Fibroblast of the conjunctiva (primary cell): Measurements from ENCODE around the gene CCNDBP1.
A peak's percentile ranks its signal among the peaks of the same experiment; 100 is the strongest.
"Not testable (repeated sequence)": the region's sequence is repeated elsewhere in the genome, so short reads cannot be mapped to it uniquely, and the experiment has no call there.

ENCODE experiments used
- DNase-seq: peaks from one replicate; pipeline ENCODE4 v3.0.0-alpha.2; 2010; ENCODE audit warnings: low read depth

CCNDBP1 gene

DNA sequence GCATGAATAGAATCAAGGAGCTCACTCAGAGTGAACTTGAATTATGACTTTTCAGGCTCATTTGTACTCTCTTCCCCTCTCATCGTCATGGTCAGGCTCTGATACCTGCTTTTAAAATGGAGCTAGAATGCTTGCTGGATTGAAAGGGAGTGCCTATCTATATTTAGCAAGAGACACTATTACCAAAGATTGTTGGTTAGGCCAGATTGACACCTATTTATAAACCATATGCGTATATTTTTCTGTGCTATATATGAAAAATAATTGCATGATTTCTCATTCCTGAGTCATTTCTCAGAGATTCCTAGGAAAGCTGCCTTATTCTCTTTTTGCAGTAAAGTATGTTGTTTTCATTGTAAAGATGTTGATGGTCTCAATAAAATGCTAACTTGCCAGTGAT is 9.6 kb downstream of the CCNDBP1 start:
- no peak for DNase-seq

GRCh38 chr15:43196760-43197548 is 11.8 kb downstream of the CCNDBP1 start:
- no peak for DNase-seq

DNA sequence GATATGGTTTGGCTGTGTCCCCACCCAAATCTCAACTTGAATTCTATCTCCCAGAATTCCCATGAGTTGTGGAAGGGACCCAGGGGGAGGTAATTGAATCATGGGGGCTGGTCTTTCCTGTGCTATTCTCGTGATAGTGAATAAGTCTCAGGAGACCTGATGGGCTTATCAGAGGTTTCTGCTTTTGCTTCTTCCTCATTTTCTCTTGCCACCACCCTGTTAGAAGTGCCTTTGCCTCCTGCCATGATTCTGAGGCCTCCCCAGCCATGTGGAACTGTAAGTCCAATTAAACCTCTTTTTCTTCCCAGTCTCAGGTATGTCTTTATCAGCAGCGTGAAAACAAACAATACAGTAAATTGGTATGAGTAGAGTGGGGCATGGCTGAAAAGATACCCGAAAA is 12.6 kb downstream of the CCNDBP1 start:
- DNase-seq: not testable (repeated sequence)

DNA sequence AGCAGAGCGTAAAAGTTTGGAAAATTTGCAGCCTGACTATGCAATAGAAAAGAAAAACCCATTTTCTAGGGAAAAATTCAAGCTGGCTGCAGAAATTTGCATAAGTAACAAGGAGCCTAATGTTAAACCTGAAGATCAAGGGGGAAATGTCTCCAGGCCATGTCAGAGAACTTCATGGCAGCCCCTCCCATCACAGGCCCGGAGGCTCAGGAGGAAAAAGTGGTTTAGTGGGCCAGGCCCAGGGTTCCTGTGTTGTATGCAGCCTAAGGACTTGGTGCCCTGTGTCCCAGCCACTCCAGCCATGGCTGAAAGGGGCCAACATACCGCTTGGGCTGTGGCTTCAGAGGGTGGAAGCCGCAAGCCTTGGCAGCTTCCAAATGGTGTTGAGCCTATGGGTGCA is 13.4 kb downstream of the CCNDBP1 start:
- not testable (repeated sequence) for DNase-seq

GRCh38 chr15:43198992-43199391 is 13.8 kb downstream of the CCNDBP1 start:
- no peak for DNase-seq

GRCh38 chr15:43199945-43200488 is 14.8 kb downstream of the CCNDBP1 start:
- no peak for DNase-seq

DNA sequence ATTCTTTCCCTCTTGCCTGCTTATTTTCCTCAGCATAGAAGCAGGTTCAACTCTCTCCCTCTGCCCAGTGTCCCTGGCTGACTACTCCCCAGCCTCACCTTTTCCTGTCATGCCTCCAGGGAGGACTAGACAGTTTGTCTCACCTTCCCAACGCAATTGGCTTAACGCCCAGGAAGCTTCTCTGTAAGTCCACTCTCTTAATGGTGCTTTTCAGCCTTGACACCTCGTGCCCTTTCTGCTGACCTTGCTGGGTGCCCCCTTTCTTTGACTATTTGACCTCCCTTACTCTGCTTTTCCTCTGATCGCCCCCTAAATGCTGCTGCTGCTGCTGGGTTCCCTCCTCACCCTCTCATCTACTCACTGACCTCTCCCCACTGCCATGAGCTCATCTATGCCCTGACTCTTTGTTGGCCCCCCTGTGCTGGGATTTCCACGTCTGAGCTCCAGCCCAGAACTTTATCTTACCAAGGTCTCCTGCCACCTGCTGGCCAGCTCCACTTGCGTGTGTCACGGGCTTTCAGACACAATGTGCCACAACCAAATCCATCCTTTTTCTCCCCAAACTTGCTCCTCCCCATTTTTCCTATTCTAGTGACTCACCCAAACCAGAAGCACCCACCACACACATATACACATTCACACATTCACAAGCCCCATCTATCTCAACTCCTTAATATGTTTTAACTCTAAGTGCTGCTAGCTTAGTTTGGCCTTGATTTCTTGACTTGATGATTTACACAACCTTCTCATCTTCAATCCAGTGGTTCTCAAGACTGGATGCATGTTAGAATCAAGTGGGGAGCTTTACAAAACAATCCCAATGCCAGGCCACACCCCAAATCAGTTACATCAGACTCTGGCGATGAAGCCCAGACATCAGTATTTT is 19.1 kb downstream of the CCNDBP1 start:
- peak; percentile 40 for DNase-seq

DNA sequence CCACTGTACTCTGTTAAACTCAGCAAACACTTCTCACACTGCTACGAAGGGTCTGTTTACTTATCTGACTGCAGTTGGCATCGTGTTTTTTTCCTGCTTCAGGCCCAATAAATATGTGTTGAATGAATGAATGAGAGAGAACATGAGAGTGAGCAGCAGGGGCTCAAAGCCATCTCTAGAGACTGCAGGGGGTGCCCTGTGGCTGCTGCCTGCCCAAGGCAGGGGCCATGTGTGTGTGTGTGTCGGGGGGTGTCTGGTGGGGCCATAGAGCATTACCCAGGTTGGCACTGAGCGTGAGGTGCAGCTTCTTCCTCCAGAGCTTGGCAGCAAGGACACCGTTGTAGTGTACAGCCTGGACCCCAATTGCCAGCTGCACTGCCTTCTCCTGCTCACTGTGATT is 20.9 kb downstream of the CCNDBP1 start:
- DNase-seq: no peak

DNA sequence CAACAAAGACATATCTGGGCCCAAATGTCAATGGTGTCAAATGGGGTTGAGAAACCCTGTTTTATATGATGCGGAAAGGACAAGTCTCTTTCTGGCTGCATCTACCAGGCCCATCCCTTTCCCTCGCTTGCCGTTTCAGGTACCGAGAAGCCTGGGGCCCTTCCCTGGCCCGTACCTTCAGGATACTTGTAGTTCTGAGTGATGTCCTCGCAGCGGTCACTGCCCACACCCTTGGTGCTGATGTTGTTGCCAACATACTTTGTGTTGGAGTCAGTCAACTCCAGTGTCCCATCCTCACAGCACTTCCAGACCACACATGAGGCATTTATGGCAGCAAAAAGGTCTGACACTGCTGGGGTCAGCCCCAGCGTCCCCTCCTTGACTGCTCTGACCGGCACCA is 21.8 kb downstream of the CCNDBP1 start:
- no peak for DNase-seq

DNA sequence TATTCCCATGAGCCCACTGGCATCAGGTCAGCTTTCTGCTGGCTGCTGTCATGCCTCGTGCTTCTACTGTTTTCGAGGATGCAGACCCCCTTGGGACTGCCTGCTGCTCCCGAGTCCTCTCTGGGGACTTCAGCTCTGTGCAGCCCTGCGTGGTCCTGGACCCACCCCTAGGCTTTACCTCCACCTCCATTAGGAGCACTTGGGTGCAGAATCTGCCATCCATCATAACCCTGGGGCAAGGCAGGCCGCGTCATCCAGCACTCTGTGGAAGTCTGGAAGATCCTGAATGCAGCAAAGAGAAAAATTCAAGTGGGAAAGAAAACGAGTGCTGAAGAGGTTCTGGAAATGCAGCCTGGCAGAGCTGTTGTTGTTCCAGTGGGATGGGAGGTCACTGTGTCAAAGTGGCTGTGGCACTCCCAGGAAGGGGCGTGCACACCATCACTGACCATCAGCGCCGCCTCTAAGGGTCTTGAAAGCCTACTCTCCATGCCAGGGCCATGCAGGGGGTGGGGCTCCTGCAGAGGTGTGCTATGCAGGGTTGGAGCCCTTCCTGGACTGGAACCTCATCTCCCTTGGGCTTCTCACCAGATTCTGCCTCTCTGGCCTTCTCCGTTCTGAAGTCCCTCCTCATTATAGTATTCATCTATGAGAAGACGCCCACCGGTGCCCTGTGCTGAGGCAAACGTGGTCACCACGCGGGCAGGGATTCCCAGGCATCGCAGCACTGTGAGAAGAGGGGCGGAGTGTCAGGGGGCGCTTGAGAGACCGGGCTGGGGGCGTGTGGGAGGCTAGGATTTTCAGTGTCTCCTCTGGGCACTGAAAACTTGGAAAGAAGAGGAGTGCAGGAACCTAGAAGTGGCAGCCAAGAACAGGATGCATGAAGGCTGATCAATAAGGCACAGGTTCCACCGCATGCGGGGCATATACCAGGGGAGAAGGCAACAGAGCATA is 23.1 kb downstream of the CCNDBP1 start:
- DNase-seq: no peak

DNA sequence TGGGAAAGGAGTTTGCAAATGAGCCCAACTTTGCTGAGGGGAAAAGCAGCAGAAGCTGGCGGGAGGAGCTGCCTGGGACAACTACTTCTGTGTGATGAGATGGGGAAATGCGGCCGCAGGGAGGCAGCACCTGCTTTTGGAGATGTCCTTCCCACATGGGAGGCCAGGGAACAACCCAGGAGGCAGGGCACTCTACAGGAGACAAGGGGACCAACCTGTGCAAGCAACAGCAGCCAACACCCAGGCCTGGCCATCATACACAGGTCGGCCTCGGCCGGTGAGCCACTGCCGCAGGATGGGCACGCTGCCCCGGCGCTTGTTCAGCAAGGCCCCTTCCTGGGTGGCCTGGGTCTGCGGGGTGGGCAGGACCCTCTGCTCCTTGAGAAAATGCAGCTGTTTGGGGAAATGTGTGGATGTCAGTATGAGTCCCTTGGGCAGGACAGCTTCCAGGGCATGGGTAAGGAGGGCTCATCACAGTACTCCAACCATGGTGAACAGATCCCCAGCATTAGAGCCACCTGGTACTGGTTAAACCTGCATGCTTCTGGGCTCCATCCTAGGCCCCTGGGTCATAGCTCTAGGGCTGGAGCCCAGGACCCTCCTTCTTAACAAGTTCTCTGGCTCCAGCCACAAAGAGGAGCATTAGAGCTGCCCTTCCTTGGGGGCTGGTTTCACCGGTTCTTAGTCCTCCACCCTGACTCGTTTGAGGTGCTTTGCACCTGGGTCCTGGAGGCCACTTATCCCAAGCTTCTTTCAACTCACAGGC is 24.0 kb downstream of the CCNDBP1 start:
- DNase-seq: no peak

- DNase-seq: no peak
Measured at GRCh38 chr15:43210172-43210745, 25.1 kb downstream of the CCNDBP1 start.

DNA sequence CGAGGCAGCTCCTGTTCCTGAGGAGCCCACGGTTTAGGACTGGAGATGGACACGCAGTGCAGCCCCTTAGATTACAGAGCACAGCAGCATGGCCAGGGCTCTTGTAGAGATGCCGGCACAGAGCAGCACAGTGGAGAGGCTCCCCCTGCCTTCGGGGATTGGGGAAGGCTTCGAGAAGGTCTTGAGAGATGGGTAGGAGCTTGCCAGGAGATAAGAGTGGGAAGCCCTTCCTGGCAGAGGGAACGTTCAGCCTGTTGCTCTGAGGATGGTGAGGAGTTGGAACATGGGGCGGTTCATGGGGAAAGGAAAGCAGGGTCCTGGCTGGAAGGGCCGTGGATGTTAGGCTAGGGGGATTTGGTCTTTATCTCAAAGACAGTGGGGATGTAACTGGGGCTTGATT is 25.6 kb downstream of the CCNDBP1 start:
- no peak for DNase-seq

- DNase-seq: no peak
Measured at GRCh38 chr15:43211224-43211735, 26.1 kb downstream of the CCNDBP1 start.

DNA sequence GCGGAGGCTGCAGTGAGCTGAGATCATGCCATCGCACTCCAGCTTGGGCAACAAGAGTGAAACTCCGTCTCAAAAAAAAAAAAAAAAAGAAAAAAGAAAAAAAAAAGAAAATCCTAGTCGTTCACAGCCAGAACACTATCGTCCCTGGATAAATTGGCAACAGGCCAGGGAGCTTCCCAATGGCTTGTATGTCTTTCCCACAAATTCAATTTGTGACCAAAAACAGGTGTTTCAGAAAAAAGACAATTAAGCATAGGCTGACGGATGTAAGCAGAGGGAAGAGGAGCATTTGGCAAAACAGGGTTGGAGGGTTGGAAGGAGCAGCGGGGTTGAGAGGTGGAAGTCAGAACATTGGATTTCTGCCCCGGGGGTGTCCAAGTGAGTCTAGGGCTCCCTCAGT is 27.1 kb downstream of the CCNDBP1 start:
- DNase-seq: no peak

DNA sequence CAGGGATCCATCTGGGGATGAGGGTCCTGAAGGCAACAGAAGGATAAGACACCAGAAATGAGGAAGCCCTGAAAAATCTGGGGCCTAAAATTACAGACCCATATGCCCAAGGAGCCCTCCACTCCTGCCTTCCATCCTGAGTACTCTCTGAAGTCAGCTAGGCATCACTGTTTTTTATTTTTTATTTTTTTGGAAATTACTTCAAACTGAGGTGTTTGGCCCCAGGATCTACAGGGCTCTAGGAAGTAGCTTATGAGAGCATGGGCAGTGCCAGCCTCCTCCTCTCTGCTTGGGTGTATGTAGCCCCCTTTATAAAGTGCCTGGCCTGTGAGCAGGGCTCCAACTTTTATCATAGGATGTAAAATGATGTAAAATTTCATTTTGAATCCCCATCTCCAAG is 27.7 kb downstream of the CCNDBP1 start:
- DNase-seq: no peak

GRCh38 chr15:43213466-43213865 is 28.3 kb downstream of the CCNDBP1 start:
- no peak for DNase-seq

GRCh38 chr15:43214169-43214568 is 29.0 kb downstream of the CCNDBP1 start:
- no peak for DNase-seq

GRCh38 chr15:43214592-43215295 is 29.5 kb downstream of the CCNDBP1 start:
- no peak for DNase-seq

DNA sequence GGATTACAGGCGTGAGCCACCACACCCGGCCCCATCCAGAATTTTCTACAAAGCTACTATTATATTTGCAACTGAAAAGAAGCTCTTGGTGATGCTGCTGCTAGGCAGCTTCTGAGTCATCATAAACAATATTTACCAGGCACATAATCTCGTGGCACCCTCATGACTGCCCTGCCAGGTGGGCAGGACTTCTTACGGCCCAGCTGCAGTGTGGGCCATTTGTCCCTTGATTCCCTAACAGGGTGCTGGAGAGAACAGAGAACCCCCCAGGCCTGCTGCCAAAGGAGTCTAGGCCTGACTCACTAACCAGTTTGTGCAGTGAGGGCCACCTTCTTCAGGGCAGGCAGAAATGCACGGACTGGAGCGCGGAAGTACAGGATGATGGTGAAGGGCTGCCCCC is 30.8 kb downstream of the CCNDBP1 start:
- DNase-seq: no peak
